IMR-90 (cell line): ENCODE results near the gene MEGF6. TPM values are rescaled to one million over a fixed set of nuclear protein-coding genes. Genes with fewer than 3 reads are reported as not detected.

Source experiments
- CTCF ChIP-seq: conservative IDR thresholded peaks from 2 replicates; pipeline ENCODE4 v1.5.1; 2012; ENCODE audit warnings: mild to moderate bottlenecking, low read depth, low read length, improper control_type of control experiment
- RAD21 ChIP-seq: IDR thresholded peaks from 2 replicates; pipeline ENCODE4 v1.6.1; 2012; ENCODE audit warnings: low read length, improper control_type of control experiment
- polyA plus RNA-seq, 3 experiments: library from polyadenylated mRNA; depleted of rRNA; stranded (reverse); fragments of >200 nt; gene quantifications; 2 replicates each; pipeline ENCODE4 v1.2.3, GENCODE V29; 2012; ENCODE audit warnings: low replicate concordance in 1 of 3
- total RNA-seq: library from RNA; depleted of rRNA; stranded (reverse); fragments of >200 nt; gene quantifications from 2 replicates; pipeline ENCODE4 v1.2.3, GENCODE V29; 2012

Gene MEGF6
- total and polyA plus RNA-seq, 2 of the 4 experiments (the other 2 are of a cell fraction) = 0.72 to 4.1 TPM

- TF ChIP-seq CTCF = no peak
- no peak for TF ChIP-seq RAD21
Observed at GRCh38 chr1:3494321-3495308, 116.7 kb downstream of the MEGF6 start (continued).
